DND-41 (cell line): ENCODE results near the gene KIF24.

ENCODE experiments used
- EZH2 ChIP-seq: IDR thresholded peaks from 3 replicates; pipeline ENCODE4 v1.6.1; 2012; ENCODE audit warnings: borderline replicate concordance, low read depth, mild to moderate bottlenecking, moderate library complexity, low read length, inconsistent platforms; ENCODE audit not compliant: severe bottlenecking
- TF ChIP-seq, protein P1 (sequence below): IDR thresholded peaks from 2 replicates; pipeline ENCODE4 v1.5.1; 2012; ENCODE audit warnings: borderline replicate concordance, low read length, moderate library complexity, mild to moderate bottlenecking; ENCODE audit not compliant: poor library complexity, severe bottlenecking; ENCODE audit errors: extremely low read depth

DNA sequence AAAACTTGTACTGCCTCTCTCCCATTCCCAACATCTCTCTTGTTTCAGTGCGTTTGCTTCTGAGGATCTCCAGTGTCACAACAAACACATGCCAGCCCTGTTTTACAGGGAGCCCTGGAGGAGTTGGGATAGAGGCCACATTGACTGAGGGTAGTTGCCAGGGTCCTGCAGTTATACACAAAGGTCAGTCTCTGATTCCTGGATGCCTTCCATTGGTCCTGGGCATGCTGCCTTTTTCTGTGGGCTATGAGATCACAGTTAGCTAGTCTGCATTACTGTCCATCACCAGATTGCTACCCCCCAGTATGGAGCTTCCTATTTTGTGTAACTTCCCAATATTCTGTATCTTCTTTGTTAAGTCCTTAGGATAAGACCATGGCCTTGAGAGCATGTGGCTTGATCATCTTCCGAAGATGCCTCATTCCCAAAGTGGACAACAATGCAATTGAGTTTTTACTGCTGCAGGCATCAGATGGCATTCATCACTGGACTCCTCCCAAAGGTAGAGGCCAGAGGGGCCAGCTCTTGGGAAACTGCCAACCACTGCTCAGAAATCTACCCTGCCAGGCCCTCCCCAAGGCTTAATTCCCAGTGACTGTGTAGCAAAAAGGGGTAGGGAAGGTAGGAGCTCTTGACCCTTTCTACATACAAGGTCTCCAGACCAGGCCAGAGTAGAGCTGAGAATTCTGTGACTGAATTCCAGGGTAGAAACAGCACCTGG is 9.8 kb upstream of the KIF24 start:
- TF ChIP-seq, protein P1, sequence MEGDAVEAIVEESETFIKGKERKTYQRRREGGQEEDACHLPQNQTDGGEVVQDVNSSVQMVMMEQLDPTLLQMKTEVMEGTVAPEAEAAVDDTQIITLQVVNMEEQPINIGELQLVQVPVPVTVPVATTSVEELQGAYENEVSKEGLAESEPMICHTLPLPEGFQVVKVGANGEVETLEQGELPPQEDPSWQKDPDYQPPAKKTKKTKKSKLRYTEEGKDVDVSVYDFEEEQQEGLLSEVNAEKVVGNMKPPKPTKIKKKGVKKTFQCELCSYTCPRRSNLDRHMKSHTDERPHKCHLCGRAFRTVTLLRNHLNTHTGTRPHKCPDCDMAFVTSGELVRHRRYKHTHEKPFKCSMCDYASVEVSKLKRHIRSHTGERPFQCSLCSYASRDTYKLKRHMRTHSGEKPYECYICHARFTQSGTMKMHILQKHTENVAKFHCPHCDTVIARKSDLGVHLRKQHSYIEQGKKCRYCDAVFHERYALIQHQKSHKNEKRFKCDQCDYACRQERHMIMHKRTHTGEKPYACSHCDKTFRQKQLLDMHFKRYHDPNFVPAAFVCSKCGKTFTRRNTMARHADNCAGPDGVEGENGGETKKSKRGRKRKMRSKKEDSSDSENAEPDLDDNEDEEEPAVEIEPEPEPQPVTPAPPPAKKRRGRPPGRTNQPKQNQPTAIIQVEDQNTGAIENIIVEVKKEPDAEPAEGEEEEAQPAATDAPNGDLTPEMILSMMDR = no peak
- TF ChIP-seq EZH2 = no peak
